Activated CD4-positive, alpha-beta T cell treated with anti-CD3 and anti-CD28 coated beads, Interleukin-2, Interleukin-4, amounts not matched to agents 100 ng/mL and 50 ng/mL, durations not matched to agents 16 hours and 8 hours (primary cell): ENCODE measurements around the gene PRPF40B.

Experiments used
- DNase-seq: peaks from one replicate; pipeline ENCODE4 v3.0.0-alpha.2; 2020; ENCODE audit warnings: low spot score

The PRPF40B gene

DNA sequence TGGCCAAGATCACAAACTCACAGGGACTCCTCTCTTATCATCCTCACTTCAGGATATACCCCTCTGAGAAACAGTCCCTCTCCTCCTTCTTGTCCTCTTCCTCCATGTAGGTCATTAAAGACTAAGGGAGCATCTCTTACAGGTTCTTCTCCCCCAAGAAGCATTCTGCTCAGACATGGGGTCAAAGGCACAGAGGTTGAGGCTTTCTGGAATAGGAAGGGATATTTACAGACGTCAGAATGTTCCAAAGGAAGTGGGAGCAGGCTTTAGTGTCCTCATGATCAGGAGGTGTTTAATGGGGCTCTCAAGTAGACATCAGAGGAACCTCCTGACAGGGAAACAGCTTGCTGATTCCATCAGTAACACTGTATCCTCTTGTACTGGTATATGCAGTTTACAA lies 36.4 kb downstream of the PRPF40B start:
- no peak for DNase-seq

DNA sequence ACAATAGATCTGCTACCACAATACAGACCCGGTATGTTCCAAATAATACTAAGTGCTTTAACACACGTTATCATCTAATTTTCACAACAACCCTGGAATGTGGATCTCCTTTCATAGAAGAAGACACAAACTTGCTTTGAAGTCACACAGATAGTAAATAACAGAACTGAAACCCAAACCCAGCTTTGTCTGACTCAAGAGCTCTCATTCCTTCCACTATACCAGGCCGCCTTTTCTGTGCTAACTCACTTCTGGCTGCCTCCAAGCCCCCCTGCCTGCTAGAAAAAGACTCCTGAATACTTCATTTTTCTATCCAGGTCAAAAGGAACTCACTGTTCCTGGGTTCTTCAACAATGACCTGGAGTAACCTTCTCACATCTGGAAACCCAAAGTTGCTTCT lies 37.8 kb downstream of the PRPF40B start:
- DNase-seq, result peak; percentile 60

DNA sequence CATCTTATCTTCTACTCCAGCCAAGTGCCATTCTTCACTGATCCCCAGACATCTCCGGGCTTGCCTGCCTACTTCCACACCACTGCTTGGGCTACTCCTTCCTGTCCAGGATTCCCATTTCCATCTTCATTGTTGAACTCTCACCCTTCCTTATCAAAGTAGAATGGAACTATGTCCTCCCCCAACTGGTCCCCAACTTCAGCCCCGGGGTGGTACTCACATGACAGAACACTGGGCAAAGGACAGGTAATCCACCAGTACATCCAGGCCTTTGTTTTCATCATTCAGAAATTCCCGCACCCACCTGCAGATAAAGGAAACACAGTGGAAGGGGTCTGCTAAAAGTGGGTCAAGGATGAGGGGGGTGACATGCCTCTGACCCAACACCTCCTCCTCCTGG lies 38.4 kb downstream of the PRPF40B start:
- no peak for DNase-seq

GRCh38 chr12:49662998-49663843 lies 39.9 kb downstream of the PRPF40B start:
- peak; percentile 88 for DNase-seq

DNA sequence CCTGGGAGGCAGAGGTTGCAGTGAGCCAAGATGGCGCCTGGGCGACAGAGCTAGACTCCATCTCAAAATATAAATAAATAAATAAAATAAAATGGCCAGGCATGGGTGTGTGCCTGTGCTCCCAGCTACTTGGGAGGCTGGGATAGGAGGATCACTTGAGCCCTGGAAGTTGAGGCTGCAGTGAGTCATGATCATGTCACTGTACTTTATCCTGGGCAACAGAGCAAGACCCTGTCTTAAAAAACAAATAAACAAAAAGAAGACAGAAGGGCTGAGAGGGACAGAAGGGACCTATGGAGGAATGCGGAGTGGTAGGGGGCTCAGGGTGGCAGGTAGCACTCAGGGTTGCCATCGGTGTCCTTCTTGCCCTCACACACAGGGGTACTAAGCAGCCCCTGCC lies 40.8 kb downstream of the PRPF40B start:
- DNase-seq, result no peak

- DNase-seq, result no peak
Measured at GRCh38 chr12:49664591-49665239, 41.4 kb downstream of the PRPF40B start.

DNA sequence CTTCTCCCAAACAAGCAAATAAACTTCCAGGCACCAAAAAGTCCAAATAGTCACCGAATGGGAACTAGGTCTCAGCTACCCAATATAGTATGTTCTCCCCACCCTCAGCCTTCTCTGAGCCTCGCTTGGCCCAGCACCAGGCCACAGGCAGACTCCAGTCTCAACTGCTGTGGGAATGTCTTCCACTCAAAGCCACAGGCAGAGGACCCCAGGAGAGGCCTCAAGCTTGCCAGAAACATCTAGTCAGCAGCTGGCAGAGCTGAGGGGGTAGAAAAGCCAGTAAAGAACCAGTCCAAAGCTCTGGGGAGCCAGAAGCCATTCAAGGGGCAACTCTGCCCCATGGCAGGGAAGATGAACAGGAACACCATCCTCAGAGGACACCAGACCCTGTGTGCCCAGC lies 42.0 kb downstream of the PRPF40B start:
- no peak for DNase-seq

GRCh38 chr12:49666176-49666575 lies 42.8 kb downstream of the PRPF40B start:
- DNase-seq, result no peak

DNA sequence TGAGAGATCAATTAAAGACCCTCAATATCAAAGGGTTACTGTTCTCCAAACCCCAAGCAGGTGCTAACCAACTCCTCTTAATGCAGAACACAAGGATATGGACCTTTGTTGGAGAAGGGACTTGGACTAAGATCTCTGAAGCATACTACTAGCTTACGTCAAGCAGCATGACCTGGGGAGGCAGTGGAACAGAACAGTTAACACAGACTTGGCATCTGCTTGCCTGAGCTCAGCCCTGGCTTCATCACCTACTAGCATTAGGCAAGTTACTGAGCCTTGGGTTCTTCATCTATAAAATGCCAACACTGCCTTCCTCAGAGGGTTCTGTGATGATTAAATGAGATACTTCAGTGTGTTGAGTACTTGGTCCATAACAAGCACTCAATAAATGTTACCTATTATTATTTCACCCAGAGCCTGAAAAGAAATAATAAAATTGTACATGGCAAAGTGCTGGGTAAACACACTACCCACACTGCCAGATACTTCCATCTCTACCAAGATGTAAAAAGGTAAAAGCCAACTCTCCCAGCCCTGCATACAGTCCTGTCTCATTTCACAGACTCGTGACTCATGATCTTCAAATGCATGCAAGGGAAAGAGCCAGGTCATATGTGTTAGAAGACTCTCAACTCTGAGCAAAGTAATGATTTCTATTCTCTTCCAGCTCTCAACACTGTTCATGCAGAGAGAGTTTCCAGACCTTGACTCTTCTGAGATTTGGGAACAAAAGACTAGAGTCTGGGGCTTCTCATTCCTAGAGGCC lies 44.1 kb downstream of the PRPF40B start:
- peak; percentile 34 for DNase-seq

GRCh38 chr12:49669796-49670195 lies 46.4 kb downstream of the PRPF40B start:
- DNase-seq, result no peak

GRCh38 chr12:49671031-49671765 lies 47.8 kb downstream of the PRPF40B start:
- DNase-seq, result peak; percentile 57

DNA sequence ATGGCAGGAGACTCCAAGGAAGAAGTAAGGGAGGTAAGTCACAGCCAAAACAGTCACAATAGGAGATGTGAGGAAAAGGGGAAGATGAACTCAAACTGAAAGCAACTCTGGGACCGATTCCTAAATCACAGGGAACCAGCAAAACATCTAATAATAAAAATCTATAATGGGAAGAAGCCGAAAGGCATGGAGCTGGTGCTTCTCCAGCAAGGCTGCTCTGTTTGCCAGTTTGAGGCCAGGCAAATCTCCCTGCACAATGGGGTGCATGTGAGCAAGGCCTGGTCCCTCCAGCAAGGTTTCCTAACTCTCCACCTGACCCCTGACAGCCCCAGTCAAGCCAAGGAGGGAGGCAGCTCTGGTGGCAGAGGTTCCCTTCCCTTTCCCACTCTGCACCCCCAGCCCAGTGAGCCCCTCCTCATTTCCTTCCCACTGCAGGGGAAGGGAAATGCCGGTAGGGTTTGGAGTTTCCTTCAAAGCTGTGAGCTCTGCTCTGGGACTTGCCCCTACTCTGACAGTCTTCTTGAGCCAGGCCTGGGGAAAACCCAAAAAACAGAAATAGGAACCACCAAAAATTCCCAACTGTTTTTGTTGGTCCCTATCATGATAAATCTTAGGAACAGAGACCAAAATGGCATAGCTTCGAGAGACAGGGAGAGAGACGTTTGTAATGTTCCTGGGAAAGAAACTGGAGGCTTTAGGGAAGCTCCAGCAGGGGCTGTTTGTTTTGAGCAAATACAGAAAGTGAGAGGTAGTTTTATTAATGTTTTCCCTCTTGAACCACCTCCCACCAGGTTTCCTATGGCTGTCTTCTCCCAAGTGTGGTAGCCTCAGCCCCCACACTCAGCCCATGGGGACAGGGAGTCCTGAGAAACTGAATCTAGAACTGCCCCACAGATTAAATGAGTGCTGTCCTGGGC lies 49.2 kb downstream of the PRPF40B start:
- DNase-seq, result no peak

DNA sequence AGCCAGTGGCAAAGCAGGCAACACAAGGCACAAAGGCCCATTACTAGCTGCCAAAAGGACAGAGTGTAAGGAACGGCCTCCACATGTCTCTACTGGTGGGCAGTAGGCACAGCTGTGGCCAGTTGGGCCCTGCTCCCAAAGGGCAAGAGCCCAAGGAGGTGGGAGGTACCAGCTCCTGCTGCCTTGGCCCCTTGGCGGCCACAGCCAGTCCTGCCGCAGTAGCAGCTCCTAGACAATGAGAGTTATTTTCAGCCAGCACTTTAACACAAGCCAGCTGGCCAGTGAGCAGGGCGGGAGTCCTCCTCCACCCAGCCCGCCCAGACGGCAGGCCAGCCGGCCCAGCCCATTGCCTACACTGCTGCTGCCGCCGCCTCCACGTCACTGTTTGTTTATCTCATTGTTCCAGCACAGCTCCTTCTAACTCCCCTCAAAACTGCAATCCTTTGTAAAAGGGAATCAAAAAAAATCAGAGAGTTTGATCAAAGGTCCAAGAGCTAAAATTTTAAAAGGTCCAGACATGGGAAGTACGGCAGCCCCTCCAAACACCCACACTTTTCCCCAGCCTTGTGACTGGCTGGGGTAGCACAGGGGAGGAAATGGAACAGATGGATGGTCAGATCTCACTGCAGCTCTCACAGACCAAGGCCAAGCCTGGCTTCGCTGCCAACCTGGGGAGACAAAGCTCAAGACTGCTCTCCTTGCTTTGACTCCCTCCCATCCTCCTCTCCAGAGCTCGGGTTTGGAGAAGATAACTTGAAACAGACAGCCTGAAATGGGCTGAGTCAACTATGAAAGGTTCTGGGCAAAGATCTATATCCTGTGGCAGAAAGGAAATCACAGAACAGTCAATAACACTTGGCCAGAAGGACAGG lies 50.3 kb downstream of the PRPF40B start:
- peak; percentile 19 for DNase-seq

DNA sequence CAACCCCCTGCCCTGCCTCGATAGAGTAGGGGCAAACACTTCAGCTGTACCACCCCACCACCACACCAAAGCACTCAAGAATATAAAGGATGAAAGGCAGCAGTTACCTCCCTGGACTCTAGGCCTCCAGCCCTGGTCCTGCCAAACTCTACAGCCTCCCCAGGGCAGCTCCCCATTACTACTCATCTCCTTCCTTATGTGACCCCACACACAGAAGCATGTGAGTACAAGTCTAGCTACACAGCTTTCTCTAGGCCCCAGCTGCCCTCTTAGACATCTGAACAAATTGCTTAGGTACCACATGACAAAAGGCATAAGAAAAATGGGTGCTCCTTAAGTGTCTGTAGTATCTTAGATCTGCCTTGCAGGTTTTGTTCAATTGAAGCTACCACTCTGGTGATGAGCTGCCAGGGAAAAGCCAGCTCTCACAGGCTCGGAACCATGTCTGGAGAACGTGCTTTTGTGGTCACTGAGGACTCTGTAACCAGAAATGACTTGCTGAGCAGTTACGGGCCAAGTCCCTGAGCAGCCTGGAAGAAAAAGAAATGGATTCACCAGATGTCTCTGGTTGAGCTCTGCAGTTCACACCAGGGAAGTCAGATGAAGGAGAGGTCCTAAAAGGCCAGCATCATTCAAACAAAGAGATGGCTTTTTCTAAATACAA lies 51.1 kb downstream of the PRPF40B start:
- no peak for DNase-seq

DNA sequence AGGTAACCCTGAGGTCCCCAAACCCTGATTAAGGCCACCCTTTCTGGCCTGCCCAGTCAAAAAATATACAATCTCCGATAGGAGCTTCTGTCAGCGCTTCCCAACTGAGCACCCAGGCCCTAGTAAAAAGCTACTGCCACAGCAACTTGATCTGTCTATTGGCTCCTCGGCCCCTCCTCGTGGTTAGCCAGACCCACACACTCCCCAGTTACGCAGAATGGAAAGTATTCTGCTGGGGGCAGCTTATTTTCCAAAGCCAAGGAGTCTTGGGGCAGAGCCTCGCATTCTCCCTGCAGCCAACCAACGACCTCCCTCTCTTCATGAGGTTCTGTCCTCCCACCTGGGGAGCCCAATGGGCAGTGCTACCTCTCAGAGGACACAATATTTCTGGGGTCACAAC lies 51.8 kb downstream of the PRPF40B start:
- DNase-seq, result no peak

DNA sequence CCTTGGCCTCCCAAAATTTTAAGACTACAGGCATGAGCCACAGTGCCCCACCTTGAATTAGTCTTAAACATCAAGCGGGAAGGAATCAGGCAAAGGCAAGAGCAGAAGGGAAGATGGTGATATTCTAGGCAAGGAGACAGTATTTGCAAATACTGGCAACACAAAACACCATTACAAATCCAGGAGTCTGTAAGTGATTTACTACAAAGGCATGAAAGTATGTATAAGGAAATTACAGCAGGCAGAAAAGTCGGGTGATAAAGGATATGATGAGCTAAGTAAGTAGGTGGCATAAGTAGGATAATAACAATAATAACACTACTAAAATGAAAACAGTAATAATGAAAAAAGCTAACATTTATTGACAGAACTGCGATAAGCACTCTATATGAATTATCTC lies 55.4 kb downstream of the PRPF40B start:
- DNase-seq, result no peak

GRCh38 chr12:49680075-49680474 lies 56.7 kb downstream of the PRPF40B start:
- DNase-seq, result no peak

GRCh38 chr12:49683599-49684309 lies 60.4 kb downstream of the PRPF40B start:
- no peak for DNase-seq

- DNase-seq, result no peak
Measured at GRCh38 chr12:49684310-49684854, 61.0 kb downstream of the PRPF40B start.
